GM18505 (cell line): Measurements from ENCODE around the gene XPNPEP3.
"Not testable (repeated sequence)": the region's sequence is repeated elsewhere in the genome, so short reads cannot be mapped to it uniquely, and the experiment has no call there.

Source experiments
- ATAC-seq: cut with Tn5 transposase; IDR thresholded peaks from one replicate; pipeline ENCODE4 v1.9.1; 2021; ENCODE audit not compliant: unreplicated experiment
- POLR2A ChIP-seq: IDR thresholded peaks from 4 replicates; pipeline ENCODE4 v1.6.1; 2011; ENCODE audit warnings: borderline replicate concordance; ENCODE audit not compliant: insufficient read depth, insufficient read length; ENCODE audit errors: extremely low read depth

The XPNPEP3 gene

GRCh38 chr22:40856513-40857308, at the start of gene XPNPEP3, which contains the start of gene ST13:
Gene XPNPEP3, plus strand, starts transcription at chr22:40857148. Its CDS starts 34 bp downstream, at chr22:40857182.
Gene ST13, minus strand, starts transcription at chr22:40856639. Its CDS starts 99 bp downstream, at chr22:40856540.
- ATAC-seq, result peak; percentile 83
- TF ChIP-seq POLR2A, result peak; percentile 71

GRCh38 chr22:40808018-40808841, 48.7 kb upstream of the XPNPEP3 start:
- ATAC-seq, result no peak
- no peak for TF ChIP-seq POLR2A

- ATAC-seq, result no peak
- TF ChIP-seq POLR2A, result no peak
Measured at GRCh38 chr22:40813912-40814315, 43.0 kb upstream of the XPNPEP3 start.

GRCh38 chr22:40817737-40818136, 39.2 kb upstream of the XPNPEP3 start:
- no peak for TF ChIP-seq POLR2A
- no peak for ATAC-seq

GRCh38 chr22:40818192-40818746, 38.7 kb upstream of the XPNPEP3 start:
- TF ChIP-seq POLR2A, result peak; percentile 10
- ATAC-seq, result no peak

GRCh38 chr22:40818747-40819598, 38.0 kb upstream of the XPNPEP3 start, which contains the start of gene SLC25A17:
Gene SLC25A17, minus strand, starts transcription at chr22:40819346. Its CDS starts 98 bp downstream, at chr22:40819248.
- peak; percentile 63 for TF ChIP-seq POLR2A
- ATAC-seq, result peak; percentile 70

GRCh38 chr22:40819599-40820140, 37.3 kb upstream of the XPNPEP3 start:
- TF ChIP-seq POLR2A, result no peak
- ATAC-seq, result no peak

- ATAC-seq, result no peak
- TF ChIP-seq POLR2A, result no peak
Measured at GRCh38 chr22:40823426-40823825, 33.5 kb upstream of the XPNPEP3 start.

- ATAC-seq, result not testable (repeated sequence)
Measured at GRCh38 chr22:40826292-40826691, 30.7 kb upstream of the XPNPEP3 start.

GRCh38 chr22:40826984-40827741, 29.8 kb upstream of the XPNPEP3 start:
- TF ChIP-seq POLR2A, result no peak
- no peak for ATAC-seq

GRCh38 chr22:40829131-40829530, 27.8 kb upstream of the XPNPEP3 start:
- no peak for TF ChIP-seq POLR2A
- no peak for ATAC-seq

GRCh38 chr22:40834619-40835018, 22.3 kb upstream of the XPNPEP3 start:
- no peak for ATAC-seq
- TF ChIP-seq POLR2A, result no peak
